Measurements from ENCODE around the gene C10orf95. TPM values are rescaled to one million over a fixed set of nuclear protein-coding genes. Genes with fewer than 3 reads are reported as not detected.

Gene C10orf95
- total and polyA plus RNA-seq, 2 donors (not counting 1 experiment from before 2014, with no cell fraction given): 0.17 TPM; not detected in 1

DNA sequence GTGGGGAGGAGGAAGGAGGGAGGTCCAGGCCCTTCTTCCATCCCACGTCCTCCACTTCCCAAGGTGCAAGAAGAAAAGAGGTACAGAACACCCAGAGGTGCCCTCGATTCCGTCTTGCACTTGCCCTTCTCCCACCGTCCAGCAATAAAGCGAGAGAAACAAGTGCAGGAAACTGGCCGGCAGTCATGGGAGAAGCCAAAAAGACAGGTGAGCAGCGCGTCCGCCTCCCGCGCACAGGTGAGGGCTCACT lies 1.3 kb downstream of the C10orf95 start:
- Histone ChIP-seq H3K4me2 (ENCODE audit: extremely low read depth, insufficient read depth, low read length) (peak overlapping the region; percentile 99), H3K79me2 (ENCODE audit: control insufficient read depth, insufficient read depth, low read length) (no peaks in the 10 kb centered on the region), H4K20me1 (ENCODE audit: control insufficient read depth, extremely low read depth, insufficient read depth, low read length) (no peaks in the 10 kb centered on the region), H3K27ac (ENCODE audit: insufficient read depth, low read length) (no peak overlapping the region), H3K9ac (ENCODE audit: insufficient read depth, low read length) (peak overlapping the region; percentile 57), H3K4me3 (replicated peaks in 1 of 4; ENCODE audit: control extremely low read depth in 1 of 4, insufficient read depth in 1 of 4, low read depth in 3 of 4, low read length in 4 of 4) (peak overlapping the region; percentile 45 to 81 (median 70)), H3K36me3 (ENCODE audit: control insufficient read depth, insufficient read depth, low read length) (no peaks in the 10 kb centered on the region), H2AFZ (ENCODE audit: low read length) (peak overlapping the region; percentile 96), H3K4me1 (ENCODE audit: control insufficient read depth, extremely low read depth, insufficient read depth, low read length) (peaks cover 15% of the 10 kb centered on the region), H3K9me3 (ENCODE audit: control insufficient read depth, insufficient read depth, low read depth, low read length) (no peaks in the 10 kb centered on the region), H3K27me3 (ENCODE audit: control insufficient read depth, insufficient read depth, low read length) (no peaks in the 10 kb centered on the region)
- DNase-seq (ENCODE audit: low read depth in 2 of 2): no peak
- TF ChIP-seq EZH2 (IDR thresholded peaks at IDR 0.05; ENCODE audit: low read length, missing control alignments): no peak
- TF ChIP-seq, protein P1, sequence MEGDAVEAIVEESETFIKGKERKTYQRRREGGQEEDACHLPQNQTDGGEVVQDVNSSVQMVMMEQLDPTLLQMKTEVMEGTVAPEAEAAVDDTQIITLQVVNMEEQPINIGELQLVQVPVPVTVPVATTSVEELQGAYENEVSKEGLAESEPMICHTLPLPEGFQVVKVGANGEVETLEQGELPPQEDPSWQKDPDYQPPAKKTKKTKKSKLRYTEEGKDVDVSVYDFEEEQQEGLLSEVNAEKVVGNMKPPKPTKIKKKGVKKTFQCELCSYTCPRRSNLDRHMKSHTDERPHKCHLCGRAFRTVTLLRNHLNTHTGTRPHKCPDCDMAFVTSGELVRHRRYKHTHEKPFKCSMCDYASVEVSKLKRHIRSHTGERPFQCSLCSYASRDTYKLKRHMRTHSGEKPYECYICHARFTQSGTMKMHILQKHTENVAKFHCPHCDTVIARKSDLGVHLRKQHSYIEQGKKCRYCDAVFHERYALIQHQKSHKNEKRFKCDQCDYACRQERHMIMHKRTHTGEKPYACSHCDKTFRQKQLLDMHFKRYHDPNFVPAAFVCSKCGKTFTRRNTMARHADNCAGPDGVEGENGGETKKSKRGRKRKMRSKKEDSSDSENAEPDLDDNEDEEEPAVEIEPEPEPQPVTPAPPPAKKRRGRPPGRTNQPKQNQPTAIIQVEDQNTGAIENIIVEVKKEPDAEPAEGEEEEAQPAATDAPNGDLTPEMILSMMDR (conservative IDR thresholded peaks at IDR 0.05 in 1 of 2, IDR thresholded peaks at IDR 0.05 in 1 of 2; ENCODE audit: low read depth in 1 of 2, low read length in 2 of 2): no peak

DNA sequence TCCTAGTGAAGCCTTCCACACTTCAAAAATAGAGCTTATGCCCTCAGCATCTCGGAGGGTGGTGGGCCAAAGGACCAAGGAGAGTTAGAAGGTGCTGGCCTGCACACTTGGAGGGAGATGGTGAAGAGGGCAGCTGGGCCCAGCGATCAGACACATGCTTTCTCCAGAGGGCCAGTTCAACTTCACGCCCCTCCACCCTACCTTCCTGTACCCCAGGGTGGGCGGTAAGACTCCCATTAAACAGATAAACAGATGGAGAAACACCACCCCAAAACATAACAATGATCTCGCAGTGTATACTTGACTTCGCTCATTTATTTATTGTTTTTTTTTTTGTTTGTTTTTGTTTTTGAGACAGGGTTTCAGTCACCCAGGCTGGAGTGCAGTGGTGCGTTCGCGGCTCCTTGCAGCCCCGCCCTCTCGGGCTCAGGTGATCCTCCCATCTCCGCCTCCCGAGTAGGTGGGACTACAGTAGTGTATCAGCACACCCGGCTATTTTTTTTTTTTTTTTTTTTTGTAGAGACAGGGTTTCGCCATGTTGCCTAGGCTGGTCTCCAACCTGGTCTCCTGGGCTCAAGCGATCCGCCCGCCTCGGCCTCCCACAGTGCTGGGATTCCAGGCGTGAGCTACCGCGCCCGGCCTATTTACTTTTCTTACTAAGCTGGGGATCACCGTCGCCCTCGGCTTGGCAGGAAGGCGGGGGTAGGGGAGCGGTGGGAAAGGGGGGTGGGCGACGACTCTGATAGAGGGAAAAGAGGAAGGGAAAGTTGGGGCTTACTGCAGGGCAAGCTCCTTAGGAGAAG lies 1.8 kb downstream of the C10orf95 start:
- peak; percentile 52 to 61 for DNase-seq (ENCODE audit: low read depth in 2 of 2)
- no peak for TF ChIP-seq EZH2 (IDR thresholded peaks at IDR 0.05; ENCODE audit: low read length, missing control alignments)
- TF ChIP-seq, protein P1 (conservative IDR thresholded peaks at IDR 0.05 in 1 of 2, IDR thresholded peaks at IDR 0.05 in 1 of 2; ENCODE audit: low read depth in 1 of 2, low read length in 2 of 2): no peak
- Histone ChIP-seq H3K27me3 (ENCODE audit: control insufficient read depth, insufficient read depth, low read length) (no peaks in the 10 kb centered on the region), H3K36me3 (ENCODE audit: control insufficient read depth, insufficient read depth, low read length) (no peaks in the 10 kb centered on the region), H3K4me3 (replicated peaks in 1 of 4; ENCODE audit: control extremely low read depth in 1 of 4, insufficient read depth in 1 of 4, low read depth in 3 of 4, low read length in 4 of 4) (peak overlapping the region; percentile 45 to 81 (median 70)), H3K27ac (ENCODE audit: insufficient read depth, low read length) (no peak overlapping the region), H3K4me1 (ENCODE audit: control insufficient read depth, extremely low read depth, insufficient read depth, low read length) (peaks cover 14% of the 10 kb centered on the region), H3K9ac (ENCODE audit: insufficient read depth, low read length) (no peak overlapping the region), H2AFZ (ENCODE audit: low read length) (peak overlapping the region; percentile 96), H3K4me2 (ENCODE audit: extremely low read depth, insufficient read depth, low read length) (peak overlapping the region; percentile 99), H3K9me3 (ENCODE audit: control insufficient read depth, insufficient read depth, low read depth, low read length) (no peaks in the 10 kb centered on the region), H3K79me2 (ENCODE audit: control insufficient read depth, insufficient read depth, low read length) (no peaks in the 10 kb centered on the region), H4K20me1 (ENCODE audit: control insufficient read depth, extremely low read depth, insufficient read depth, low read length) (no peaks in the 10 kb centered on the region)

DNA sequence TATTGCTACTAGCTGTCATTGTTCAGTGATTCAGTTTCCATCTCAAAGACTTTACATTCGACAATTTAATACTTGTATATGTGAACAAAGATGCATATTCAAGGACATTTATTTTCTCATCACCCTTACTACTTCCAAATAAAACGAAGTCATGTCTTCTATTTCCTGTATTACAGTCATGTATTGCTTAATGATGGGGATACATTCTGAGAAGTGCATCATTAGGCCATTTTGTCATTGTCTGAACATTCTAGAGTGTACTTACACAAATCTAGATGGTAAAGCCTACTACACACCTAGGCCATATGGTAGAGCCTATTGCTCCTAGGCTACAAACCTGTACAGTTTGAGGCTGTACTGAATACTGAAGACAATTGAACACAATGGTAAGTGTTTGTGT lies 6.5 kb downstream of the C10orf95 start:
- H3K9me3 ChIP-seq (ENCODE audit: control insufficient read depth, insufficient read depth, low read depth, low read length): no peaks in the 10 kb centered on the region
- no peaks in the 10 kb centered on the region for H4K20me1 ChIP-seq (ENCODE audit: control insufficient read depth, extremely low read depth, insufficient read depth, low read length)
- no peaks in the 10 kb centered on the region for H3K36me3 ChIP-seq (ENCODE audit: control insufficient read depth, insufficient read depth, low read length)
- H3K27ac ChIP-seq (ENCODE audit: insufficient read depth, low read length): no peak overlapping the region
- H3K9ac ChIP-seq (ENCODE audit: insufficient read depth, low read length): no peak overlapping the region
- H3K79me2 ChIP-seq (ENCODE audit: control insufficient read depth, insufficient read depth, low read length): no peaks in the 10 kb centered on the region
- peaks cover 2% of the 10 kb centered on the region for H3K27me3 ChIP-seq (ENCODE audit: control insufficient read depth, insufficient read depth, low read length)
- no peak overlapping the region for H3K4me2 ChIP-seq (ENCODE audit: extremely low read depth, insufficient read depth, low read length)
- no peak for TF ChIP-seq EZH2 (IDR thresholded peaks at IDR 0.05; ENCODE audit: low read length, missing control alignments)
- TF ChIP-seq, protein P1 (conservative IDR thresholded peaks at IDR 0.05 in 1 of 2, IDR thresholded peaks at IDR 0.05 in 1 of 2; ENCODE audit: low read depth in 1 of 2, low read length in 2 of 2): no peak
- H3K4me3 ChIP-seq (replicated peaks in 1 of 4; ENCODE audit: control extremely low read depth in 1 of 4, insufficient read depth in 1 of 4, low read depth in 3 of 4, low read length in 4 of 4): no peak overlapping the region
- DNase-seq (ENCODE audit: low read depth in 2 of 2): no peak
- H3K4me1 ChIP-seq (ENCODE audit: control insufficient read depth, extremely low read depth, insufficient read depth, low read length): no peaks in the 10 kb centered on the region
- H2AFZ ChIP-seq (ENCODE audit: low read length): no peak overlapping the region
